Pancreas (tissue), 10 donors: ENCODE results near the gene PSMD5. TPM values are rescaled to one million over a fixed set of nuclear protein-coding genes. Genes with fewer than 3 reads are reported as not detected.

Source experiments
- ATAC-seq, 4 donors: fragments of 200-7000 bp; cut with Tn5 transposase; one replicate each; pipeline versions ENCODE4 v1.8.0 to v1.9.1; 2020; ENCODE audit warnings: mild to moderate bottlenecking in 4 of 4, moderate library complexity in 4 of 4
- DNase-seq, 6 donors: peaks; one replicate each; pipeline ENCODE4 v3.0.0-alpha.2; 2020
- FAIRE-seq: peaks from 2 replicates; lab custom pipeline; 2012; peaks lifted over from hg19 to GRCh38; lab: Jason Lieb, UNC
- H3K27ac ChIP-seq, 4 donors: fragments of 200-600 bp; sonication (generic); 1 replicate in 3 of 4; 2 replicates in 1 of 4; pipeline versions ENCODE4 v1.5.0 to v1.8.0; 2020
- H3K27me3 ChIP-seq, 4 donors: fragments of 200-600 bp; one replicate each; pipeline ENCODE4 v1.8.0; 2021
- H3K36me3 ChIP-seq, 3 donors: fragments of 200-600 bp; sonication (generic) in 1 of 3; one replicate each; pipeline versions ENCODE4 v1.5.0 to v1.8.0; 2020 to 2021
- H3K4me1 ChIP-seq, 3 donors: fragments of 200-600 bp; one replicate each; pipeline ENCODE4 v1.8.0; 2021
- H3K4me3 ChIP-seq, 4 donors: fragments of 200-600 bp; sonication (generic) in 2 of 4; one replicate each; pipeline versions ENCODE4 v1.5.0 to v1.8.0; 2020 to 2021
- H3K9me3 ChIP-seq, 4 donors: fragments of 200-600 bp; one replicate each; pipeline ENCODE4 v1.8.0; 2021
- CTCF ChIP-seq, 4 donors: fragments of 200-600 bp; sonication (generic) in 3 of 4; IDR thresholded peaks; one replicate each; pipeline versions ENCODE4 v1.5.0 to v1.8.0; 2021; ENCODE audit warnings: antibody characterized with exemption in 4 of 4
- WGBS, 2 donors: extraction: QIAGEN DNeasy Blood & Tissue Kit; methylation state at CpG; one replicate each; pipeline ENCODE4 v1.1.7; 2013; 5-methylcytosine and 5-hydroxymethylcytosine counted together
- intact Hi-C, 3 donors: fragments of 100-400 bp; cut with DNase I; formaldehyde crosslinking; loops; one replicate each; pipeline versions ENCODE4 v1.11.1 to v1.14.2; 2022
- polyA plus RNA-seq, 2 donors: library from polyadenylated mRNA; stranded (reverse); fragments of 200-250 nt; gene quantifications; one replicate each; pipeline ENCODE4 v1.2.3, GENCODE V29; 2013
- total RNA-seq, 6 donors: library from RNA; stranded (reverse); fragmentation: NEBNext Ultra II Directional in 4 of 6; extraction: Animal tissue kit (Norgen Biotek cat#: 25700) in 4 of 6; gene quantifications; one replicate each; pipeline versions ENCODE4 v1.2.1 to v1.2.4, GENCODE V29; 2021 to 2023
- donor health status: healthy with polysubstance abuse.
- donor health status: DM: no; HTN: no; CAD: no; lungs with moderate emphysema.
- donor health status: DM: no; HTN: no; CAD: no.
- donor health status: control.
- donor health status: control.
- donor health status: Bipolar disorder and iron deficiency.
- donor health status: DM: yes; HTN: yes; CAD: no.
- donor health status: DM: no; HTN: no; CAD: no.
- donor health status: DM: no; HTN: no; CAD: no.
- donor health status: DM: yes; HTN: yes; CAD: no.

Gene PSMD5
- total and polyA plus RNA-seq, 8 donors, result 5.8 to 33.0 (median 20.7) TPM

- no peak for TF ChIP-seq CTCF (IDR thresholded peaks at IDR 0.05)
- intact Hi-C loops, result no loop called here
- no peak for ATAC-seq
- Histone ChIP-seq H3K4me3 (no peak overlapping the region), H3K36me3 (no peaks in the 10 kb centered on the region), H3K9me3 (no peaks in the 10 kb centered on the region), H3K27me3 (no peaks in the 10 kb centered on the region), H3K4me1 (peaks cover 0 to 3% (median 0%) of the 10 kb centered on the region in 3 donors), H3K27ac (no peak overlapping the region)
- WGBS, 2 donors, result 82 to 89% methylated on average over 6 of the region's 6 CpGs
- no peak for DNase-seq
- FAIRE-seq, result no peak
Observed at GRCh38 chr9:120859361-120859760, 16.6 kb upstream of the PSMD5 start.

- Histone ChIP-seq H3K9me3 (no peaks in the 10 kb centered on the region), H3K36me3 (no peaks in the 10 kb centered on the region), H3K4me3 (no peak overlapping the region), H3K27ac (no peak overlapping the region), H3K4me1 (peaks cover 0 to 3% (median 0%) of the 10 kb centered on the region in 3 donors), H3K27me3 (no peaks in the 10 kb centered on the region)
- DNase-seq, result no peak
- WGBS, 2 donors, result 88 to 89% methylated on average over 11 of the region's 11 CpGs
- TF ChIP-seq CTCF (IDR thresholded peaks at IDR 0.05), result no peak
- FAIRE-seq, result no peak
- intact Hi-C loops, result no loop called here
- ATAC-seq, result peak in 1 of 4 donors; percentile 8
Observed at GRCh38 chr9:120857902-120858301, 15.2 kb upstream of the PSMD5 start.

- ATAC-seq, result peak; percentile 68 to 86 (median 75)
- intact Hi-C loops, result no loop called here
- no peaks in the 10 kb centered on the region for H3K36me3 ChIP-seq
- H3K4me1 ChIP-seq, result peaks cover 0 to 3% (median 0%) of the 10 kb centered on the region in 3 donors
- no peak overlapping the region for H3K27ac ChIP-seq
- no peaks in the 10 kb centered on the region for H3K27me3 ChIP-seq
- TF ChIP-seq CTCF (IDR thresholded peaks at IDR 0.05), result no peak
- H3K4me3 ChIP-seq, result no peak overlapping the region
- peak in 1 of 6 donors; percentile 59 for DNase-seq
- no peaks in the 10 kb centered on the region for H3K9me3 ChIP-seq
- WGBS, 2 donors, result 47 to 49% methylated on average over 7 of the region's 7 CpGs
- no peak for FAIRE-seq
Observed at GRCh38 chr9:120857481-120857880, 14.8 kb upstream of the PSMD5 start.

- intact Hi-C loops, result no loop called here
- WGBS, 2 donors, result 35 to 50% methylated on average over 4 of the region's 4 CpGs
- H3K9me3 ChIP-seq, result no peaks in the 10 kb centered on the region
- DNase-seq (peak; percentile 71 to 93 (median 86)), FAIRE-seq (no peak), ATAC-seq (peak; percentile 88 to 95 (median 90))
- H3K36me3 ChIP-seq, result no peaks in the 10 kb centered on the region
- TF ChIP-seq CTCF (IDR thresholded peaks at IDR 0.05), result no peak
- peaks cover 0 to 3% (median 0%) of the 10 kb centered on the region in 3 donors for H3K4me1 ChIP-seq
- no peak overlapping the region for H3K4me3 ChIP-seq
- no peaks in the 10 kb centered on the region for H3K27me3 ChIP-seq
- H3K27ac ChIP-seq, result no peak overlapping the region
Observed at GRCh38 chr9:120856700-120857099, 14.0 kb upstream of the PSMD5 start.

GRCh38 chr9:120855827-120856670 is 13.3 kb upstream of the PSMD5 start:
- ATAC-seq (no peak), FAIRE-seq (no peak), DNase-seq (no peak)
- no peak for TF ChIP-seq CTCF (IDR thresholded peaks at IDR 0.05)
- no peaks in the 10 kb centered on the region for H3K9me3 ChIP-seq
- H3K27ac ChIP-seq, result no peak overlapping the region
- H3K27me3 ChIP-seq, result no peaks in the 10 kb centered on the region
- intact Hi-C loops, result no loop called here
- peaks cover 0 to 4% (median 0%) of the 10 kb centered on the region in 3 donors for H3K36me3 ChIP-seq
- H3K4me3 ChIP-seq, result no peak overlapping the region
- peaks cover 0 to 3% (median 0%) of the 10 kb centered on the region in 3 donors for H3K4me1 ChIP-seq
- 91 to 98% methylated on average over 7 of the region's 7 CpGs for WGBS, 2 donors
